ENCODE measurements around the gene DZIP1L.

The DZIP1L gene

GRCh38 chr3:138034918-138035317 is 80.5 kb downstream of the DZIP1L start:
- no peak for ATAC-seq
- no peak for DNase-seq

DNA sequence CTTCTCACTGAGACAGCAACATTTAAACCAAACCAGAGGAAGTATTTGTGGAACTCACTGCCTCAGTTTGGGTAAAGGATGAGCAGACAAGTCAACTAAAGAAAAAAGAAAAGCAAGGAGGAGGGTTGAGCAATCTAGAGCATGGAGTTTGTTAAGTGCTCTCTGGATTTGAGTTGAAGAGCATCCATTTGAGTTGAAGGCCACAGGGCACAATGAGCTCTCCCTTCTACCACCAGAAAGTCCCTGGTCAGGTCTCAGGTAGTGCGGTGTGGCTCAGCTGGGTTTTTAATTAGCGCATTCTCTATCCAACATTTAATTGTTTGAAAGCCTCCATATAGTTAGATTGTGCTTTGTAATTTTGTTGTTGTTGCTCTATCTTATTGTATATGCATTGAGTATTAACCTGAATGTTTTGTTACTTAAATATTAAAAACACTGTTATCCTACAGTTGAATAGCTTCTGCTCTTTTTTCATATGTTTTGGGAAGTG is 82.2 kb downstream of the DZIP1L start:
- DNase-seq (no peak), ATAC-seq (no peak)

- DNase-seq (no peak), ATAC-seq (no peak)
These were observed 82.8 kb downstream of the DZIP1L start for GRCh38 chr3:138032567-138032966.

DNA sequence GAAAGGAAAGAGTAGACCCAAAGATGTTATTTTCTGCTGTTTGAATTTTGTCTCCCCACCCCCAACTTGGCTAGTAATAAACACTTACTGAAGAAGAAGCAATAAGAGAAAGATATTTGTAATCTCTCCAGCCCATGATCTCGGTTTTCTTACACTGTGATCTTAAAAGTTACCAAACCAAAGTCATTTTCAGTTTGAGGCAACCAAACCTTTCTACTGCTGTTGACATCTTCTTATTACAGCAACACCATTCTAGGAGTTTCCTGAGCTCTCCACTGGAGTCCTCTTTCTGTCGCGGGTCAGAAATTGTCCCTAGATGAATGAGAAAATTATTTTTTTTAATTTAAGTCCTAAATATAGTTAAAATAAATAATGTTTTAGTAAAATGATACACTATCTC is 83.9 kb downstream of the DZIP1L start:
- no peak for DNase-seq
- no peak for ATAC-seq

- ATAC-seq (no peak), DNase-seq (no peak)
These were observed 84.6 kb downstream of the DZIP1L start for GRCh38 chr3:138030734-138031280.

- ATAC-seq, result no peak
- no peak for DNase-seq
These were observed 87.6 kb downstream of the DZIP1L start for GRCh38 chr3:138027821-138028220.

DNA sequence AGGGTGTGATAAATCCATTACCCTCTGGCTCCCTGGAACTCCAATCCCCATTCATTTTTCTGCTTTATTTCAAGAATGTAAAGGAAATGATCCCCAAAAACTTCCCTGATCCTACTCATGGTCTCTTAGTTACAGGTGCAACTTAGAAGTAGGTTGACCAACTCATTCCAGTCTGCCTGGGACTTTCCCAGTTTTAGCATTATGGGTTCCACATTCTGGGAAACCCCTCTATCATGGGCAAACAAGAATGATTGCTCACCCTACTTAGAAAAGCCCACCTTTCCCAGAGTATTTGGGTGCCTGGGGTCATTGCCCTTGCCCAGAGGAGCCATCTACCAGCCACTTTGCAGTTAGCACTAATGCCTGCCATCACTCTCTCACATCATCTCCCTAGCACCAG is 89.9 kb downstream of the DZIP1L start:
- ATAC-seq (peak; percentile 19), DNase-seq (no peak)

GRCh38 chr3:138023754-138024153 is 91.7 kb downstream of the DZIP1L start:
- no peak for DNase-seq
- ATAC-seq, result no peak

- no peak for ATAC-seq
- DNase-seq, result no peak
These were observed 95.9 kb downstream of the DZIP1L start for GRCh38 chr3:138019281-138020069.

- no peak for ATAC-seq
These were observed 99.3 kb downstream of the DZIP1L start for GRCh38 chr3:138016065-138016464.

GRCh38 chr3:138012526-138012925 is 102.9 kb downstream of the DZIP1L start:
- DNase-seq (no peak), ATAC-seq (no peak)

More at GRCh38 chr3:138016065-138016464, 99.3 kb downstream of the DZIP1L start:
- DNase-seq, result no peak

Data from stimulated activated naive CD8-positive, alpha-beta T cell treated with anti-CD3 and anti-CD28 coated beads, Interleukin-15, Interleukin-2, amounts not matched to agents 100 U/mL and 50 U/mL, for 24 hours (primary cell).